Measurements from ENCODE around the gene MYO9A.

The MYO9A gene

GRCh38 chr15:71826196-71826595, 291.8 kb downstream of the MYO9A start:
- Histone ChIP-seq H3K27me3 (ENCODE audit: insufficient read depth, poor library complexity, severe bottlenecking) (no peaks in the 10 kb centered on the region), H3K27ac (replicated peaks) (no peak overlapping the region), H3K4me3 (replicated peaks; ENCODE audit: insufficient read depth, low read length) (no peak overlapping the region)
- no peak for DNase-seq (ENCODE audit: low read depth in 1 of 2, low spot score in 1 of 2)
- TF ChIP-seq SPI1 (IDR thresholded peaks at IDR 0.05; ENCODE audit: borderline replicate concordance, low read depth) (no peak), GABPA (IDR thresholded peaks at IDR 0.05; ENCODE audit: low read depth) (no peak), CTCF (IDR thresholded peaks at IDR 0.05; ENCODE audit: insufficient read depth, low read length) (no peak), POLR2AphosphoS5 (IDR thresholded peaks at IDR 0.05; ENCODE audit: low read depth) (no peak), REST (IDR thresholded peaks at IDR 0.05; ENCODE audit: insufficient replicate concordance, low read depth) (no peak)

GRCh38 chr15:71825021-71825730, 292.8 kb downstream of the MYO9A start:
- TF ChIP-seq SPI1 (IDR thresholded peaks at IDR 0.05; ENCODE audit: borderline replicate concordance, low read depth), result no peak
- TF ChIP-seq POLR2AphosphoS5 (IDR thresholded peaks at IDR 0.05; ENCODE audit: low read depth), result no peak
- TF ChIP-seq CTCF (IDR thresholded peaks at IDR 0.05; ENCODE audit: insufficient read depth, low read length), result no peak
- TF ChIP-seq GABPA (IDR thresholded peaks at IDR 0.05; ENCODE audit: low read depth), result no peak
- no peak for TF ChIP-seq REST (IDR thresholded peaks at IDR 0.05; ENCODE audit: insufficient replicate concordance, low read depth)
- Histone ChIP-seq H3K4me3 (replicated peaks; ENCODE audit: insufficient read depth, low read length) (no peak overlapping the region), H3K27me3 (ENCODE audit: insufficient read depth, poor library complexity, severe bottlenecking) (no peaks in the 10 kb centered on the region), H3K27ac (replicated peaks) (no peak overlapping the region)
- no peak for DNase-seq (ENCODE audit: low read depth in 1 of 2, low spot score in 1 of 2)

GRCh38 chr15:71823801-71824200, 294.1 kb downstream of the MYO9A start:
- Histone ChIP-seq H3K27ac (replicated peaks) (no peak overlapping the region), H3K4me3 (replicated peaks; ENCODE audit: insufficient read depth, low read length) (no peak overlapping the region), H3K27me3 (ENCODE audit: insufficient read depth, poor library complexity, severe bottlenecking) (no peaks in the 10 kb centered on the region)
- no peak for DNase-seq (ENCODE audit: low read depth in 1 of 2, low spot score in 1 of 2)
- TF ChIP-seq POLR2AphosphoS5 (IDR thresholded peaks at IDR 0.05; ENCODE audit: low read depth), result no peak
- TF ChIP-seq SPI1 (IDR thresholded peaks at IDR 0.05; ENCODE audit: borderline replicate concordance, low read depth), result no peak
- TF ChIP-seq CTCF (IDR thresholded peaks at IDR 0.05; ENCODE audit: insufficient read depth, low read length), result no peak
- TF ChIP-seq REST (IDR thresholded peaks at IDR 0.05; ENCODE audit: insufficient replicate concordance, low read depth), result no peak
- no peak for TF ChIP-seq GABPA (IDR thresholded peaks at IDR 0.05; ENCODE audit: low read depth)
